ENCODE data around the gene ARMC5.

- TF ChIP-seq EZH2 (IDR thresholded peaks at IDR 0.05): no peak
- TF ChIP-seq CTCF (IDR thresholded peaks at IDR 0.05): no peak
Measured at GRCh38 chr16:31429314-31429713, 30.0 kb upstream of the ARMC5 start.
